Activated T-cell treated with anti-CD3 and anti-CD28 coated beads, Interleukin-2, amount 50 U/mL, for 1 hour (primary cell): ENCODE results near the gene CDH13.

Experiments
- DNase-seq: peaks from one replicate; pipeline ENCODE4 v3.0.0-alpha.2; 2020

The CDH13 gene

DNA sequence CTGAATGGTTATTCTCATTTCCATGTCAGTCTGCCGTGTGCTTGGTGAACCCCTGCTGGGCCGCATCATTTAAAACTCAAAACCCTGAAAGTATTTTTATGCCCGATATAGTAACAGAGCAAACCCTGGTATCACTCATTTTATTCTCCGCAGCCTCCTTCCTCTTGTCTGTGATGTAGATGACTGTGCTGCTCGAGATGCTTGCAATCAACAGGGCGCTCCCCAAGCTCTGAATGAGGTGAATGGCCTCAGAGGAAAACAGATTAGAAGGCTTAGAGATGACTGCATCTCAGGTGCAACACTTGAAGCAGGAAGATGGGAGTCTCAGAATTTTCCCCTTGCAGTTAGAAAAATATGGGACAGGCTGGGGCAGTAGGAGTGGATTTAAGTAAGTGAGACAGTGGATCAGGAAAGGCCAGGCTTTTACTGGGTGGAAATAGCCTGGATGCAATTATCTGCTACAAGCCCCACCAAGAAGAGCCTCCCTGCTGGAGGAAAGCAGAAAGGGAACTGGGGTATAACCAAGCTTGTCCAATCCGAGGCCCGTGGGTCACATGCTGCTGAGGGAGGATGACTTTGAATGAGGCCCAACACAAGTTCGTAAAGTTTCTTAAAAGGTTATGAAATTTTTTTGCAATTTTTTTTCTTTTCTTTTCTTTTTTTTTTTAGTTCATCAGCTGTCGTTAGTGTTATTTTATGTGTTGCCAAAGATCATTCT lies 166.9 kb downstream of the CDH13 start:
- no peak for DNase-seq

- no peak for DNase-seq
These were observed 169.3 kb downstream of the CDH13 start for GRCh38 chr16:82796047-82796446.

GRCh38 chr16:82801361-82801760 lies 174.6 kb downstream of the CDH13 start:
- DNase-seq = no peak

GRCh38 chr16:82805866-82806265 lies 179.1 kb downstream of the CDH13 start:
- DNase-seq = no peak

DNA sequence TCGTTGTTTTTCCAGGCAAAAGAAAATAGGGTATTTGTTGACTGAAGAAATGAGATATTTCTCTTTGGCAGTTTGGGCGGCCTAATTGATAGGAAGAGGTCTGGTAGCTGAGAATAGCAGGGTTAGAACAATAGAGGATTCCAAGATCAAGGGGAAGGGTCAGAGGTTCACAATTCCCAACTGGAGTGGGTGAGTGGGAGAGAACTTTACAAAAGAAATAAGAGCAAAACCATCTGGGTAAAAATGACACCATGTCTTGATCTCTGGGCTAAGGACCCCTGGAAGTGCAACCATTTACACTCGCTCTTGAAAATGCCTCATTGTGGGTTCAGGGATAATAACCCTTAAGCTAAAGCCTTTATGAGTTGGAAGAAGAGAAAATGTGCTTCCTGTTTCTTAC lies 180.5 kb downstream of the CDH13 start:
- DNase-seq = no peak

GRCh38 chr16:82808036-82808435 lies 181.3 kb downstream of the CDH13 start:
- no peak for DNase-seq

- no peak for DNase-seq
These were observed 183.3 kb downstream of the CDH13 start for GRCh38 chr16:82810077-82810476.

- DNase-seq = no peak
These were observed 187.3 kb downstream of the CDH13 start for GRCh38 chr16:82814059-82814458.

DNA sequence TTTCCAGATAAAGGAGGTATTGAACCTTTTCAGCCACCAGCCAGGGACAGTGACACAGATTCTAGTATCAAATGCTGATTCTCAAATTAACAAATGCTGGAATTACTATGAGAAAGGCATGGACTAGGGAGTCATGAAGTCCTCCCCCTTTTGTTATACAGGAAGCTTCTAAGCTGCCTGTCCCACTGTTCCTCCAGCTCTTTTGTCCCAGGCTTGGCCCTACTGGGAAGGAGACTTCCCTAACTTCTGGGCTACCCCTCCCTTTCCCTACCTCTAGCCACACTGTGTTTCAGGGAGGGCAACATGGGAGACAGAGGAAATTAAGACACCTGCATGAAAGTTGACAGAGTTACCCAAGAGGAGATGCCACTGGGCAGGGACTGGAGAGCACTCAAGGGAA lies 192.5 kb downstream of the CDH13 start:
- DNase-seq = no peak

DNA sequence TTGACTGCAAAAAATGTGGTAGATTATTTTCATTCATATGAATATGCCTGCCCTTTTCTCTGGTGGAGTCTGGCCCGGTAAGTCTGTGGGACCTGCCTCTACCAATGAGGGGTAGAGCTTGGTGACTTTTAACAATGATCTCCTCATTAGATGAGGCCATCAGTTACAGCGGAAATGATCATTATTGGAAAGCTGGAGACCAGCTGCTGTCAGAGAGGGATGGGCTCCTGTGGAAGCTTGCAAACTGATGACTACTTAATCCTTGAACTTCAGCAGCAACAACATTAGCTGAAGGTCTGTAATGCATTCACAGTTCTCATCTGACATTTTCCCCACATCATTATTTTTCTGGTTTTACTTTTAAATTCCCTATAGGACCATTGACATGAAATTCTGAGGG lies 194.1 kb downstream of the CDH13 start:
- no peak for DNase-seq

- no peak for DNase-seq
These were observed 197.6 kb downstream of the CDH13 start for GRCh38 chr16:82824408-82824807.

GRCh38 chr16:82829301-82829700 lies 202.5 kb downstream of the CDH13 start:
- DNase-seq = no peak

DNA sequence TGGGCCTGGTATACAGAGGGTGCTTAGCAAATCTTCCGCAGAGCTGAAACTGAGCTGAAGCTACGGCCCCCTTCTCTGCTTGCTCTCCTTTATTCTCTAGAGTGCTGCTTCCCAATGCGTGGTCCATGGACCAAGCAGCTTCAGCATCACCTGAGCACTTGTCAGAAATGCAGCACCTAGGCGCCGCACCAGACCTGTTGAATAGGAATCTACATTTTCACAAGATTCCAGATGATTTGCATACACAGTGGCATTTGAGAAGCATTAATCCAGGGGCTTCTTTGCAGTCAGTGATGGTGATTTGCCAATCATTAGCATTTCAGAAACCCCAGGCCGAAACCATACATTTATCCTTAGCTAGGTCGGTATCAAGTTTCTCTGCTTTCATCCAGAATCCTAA lies 204.2 kb downstream of the CDH13 start:
- DNase-seq = no peak

- no peak for DNase-seq
These were observed 206.1 kb downstream of the CDH13 start for GRCh38 chr16:82832821-82833220.

DNA sequence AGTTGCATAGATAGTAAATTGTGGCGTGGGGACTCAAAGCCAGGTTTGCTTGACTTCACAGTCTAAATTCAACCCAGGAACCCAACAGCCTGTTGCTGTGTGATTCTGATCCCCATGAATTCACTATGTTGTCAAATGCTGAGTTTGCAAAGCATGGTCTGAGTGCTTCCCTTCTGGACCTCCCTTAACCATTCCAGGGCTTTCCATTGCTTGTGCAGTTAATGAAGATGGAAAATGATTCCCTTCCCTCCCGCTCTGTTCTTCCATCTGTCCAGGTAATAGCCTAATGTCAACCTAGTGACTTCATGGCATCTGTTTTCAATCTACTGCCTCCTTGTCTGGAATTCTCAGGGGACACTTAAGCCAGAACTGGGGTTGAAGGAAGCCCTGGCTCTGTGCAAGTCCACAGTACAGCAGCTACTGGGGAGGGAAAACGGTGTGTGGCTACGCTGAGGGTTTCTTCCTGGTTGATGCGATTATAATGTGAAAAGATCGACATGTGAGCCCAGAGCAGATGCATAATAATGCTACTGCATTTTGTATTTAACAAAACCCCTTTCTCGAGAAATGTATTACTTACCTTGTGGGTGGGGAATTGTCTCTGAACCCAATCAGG lies 206.7 kb downstream of the CDH13 start:
- DNase-seq = no peak

DNA sequence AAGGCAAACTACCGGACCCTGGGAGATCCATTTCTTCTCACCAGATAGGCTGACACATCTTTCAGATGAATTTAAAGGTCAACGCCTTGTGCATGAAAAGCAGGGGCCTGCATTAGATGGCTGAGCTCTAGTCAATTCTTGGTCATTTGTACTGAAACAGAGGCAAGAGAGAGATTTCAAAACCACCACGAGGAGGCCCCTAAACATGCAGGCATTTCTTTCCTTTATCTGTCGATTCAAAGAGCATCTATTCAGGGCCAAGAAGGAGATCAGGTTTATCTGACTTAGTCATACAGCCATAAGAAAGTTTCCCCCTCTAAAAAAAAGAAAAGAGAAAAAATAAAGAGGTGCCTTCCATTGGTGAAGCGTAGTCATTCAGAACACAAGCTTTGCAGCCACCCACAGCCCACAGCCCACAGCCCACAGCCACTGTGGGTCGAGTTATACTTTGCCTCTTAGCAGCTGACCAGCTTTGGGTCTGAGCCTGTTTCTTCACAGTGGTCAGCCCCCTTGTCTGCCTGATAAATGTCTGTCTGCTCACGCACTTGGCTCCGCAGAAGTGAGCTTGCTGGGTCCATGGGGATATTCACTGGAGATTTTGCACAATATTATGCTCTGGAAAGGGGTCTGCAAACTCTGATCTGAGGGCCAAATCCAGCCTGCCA lies 207.5 kb downstream of the CDH13 start:
- DNase-seq = no peak

DNA sequence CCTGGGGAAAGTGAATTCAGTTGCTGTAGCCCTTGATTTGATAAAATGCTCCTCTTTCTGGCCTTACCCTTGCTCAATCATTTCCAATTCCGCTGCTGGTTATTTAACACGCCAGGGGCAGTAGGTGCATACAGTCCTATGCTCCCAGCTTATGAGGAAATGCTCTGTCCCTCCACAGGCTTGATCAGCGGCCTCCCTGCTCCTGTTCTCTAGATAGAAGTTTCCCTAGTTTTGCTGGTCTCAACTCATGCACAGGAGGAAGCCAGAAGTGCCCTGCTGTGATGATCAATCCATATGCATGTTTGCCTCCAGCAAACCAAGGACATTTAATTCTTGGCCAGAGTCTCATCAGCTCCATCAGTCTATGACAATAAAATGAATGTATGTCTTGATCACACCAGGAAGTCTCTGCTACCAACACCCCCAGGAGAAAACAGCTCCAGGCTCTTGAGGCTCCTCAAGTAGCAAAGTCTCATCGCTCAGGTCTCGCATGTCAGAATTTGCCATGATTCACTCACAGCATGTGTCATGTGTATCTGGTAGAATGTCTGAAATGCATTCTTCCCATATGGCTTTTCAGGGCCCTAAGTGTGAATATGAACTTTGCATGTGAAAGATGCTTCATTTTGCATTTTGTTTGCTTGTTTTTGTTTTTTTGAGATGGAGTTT lies 208.9 kb downstream of the CDH13 start:
- DNase-seq = no peak

DNA sequence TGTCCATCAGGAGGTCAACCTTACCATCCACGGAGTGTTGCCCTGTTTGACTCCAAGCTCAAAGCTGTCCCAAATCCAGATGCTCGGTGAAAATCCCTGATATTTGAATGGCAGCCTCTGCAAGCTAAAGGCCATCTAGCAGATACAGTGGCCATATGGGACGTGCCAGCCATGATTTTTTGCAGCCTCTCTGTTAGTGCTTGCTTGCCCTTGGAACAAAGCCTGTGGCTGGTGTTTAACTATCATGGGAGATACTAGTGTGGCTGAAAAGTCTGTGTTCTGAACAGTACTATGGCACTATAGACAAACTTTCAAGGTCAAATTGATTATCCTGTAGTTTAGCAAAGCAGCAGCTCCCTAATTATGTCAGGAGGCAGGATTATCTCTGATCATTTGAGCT lies 214.3 kb downstream of the CDH13 start:
- no peak for DNase-seq

- no peak for DNase-seq
These were observed 217.0 kb downstream of the CDH13 start for GRCh38 chr16:82843606-82844271.

DNA sequence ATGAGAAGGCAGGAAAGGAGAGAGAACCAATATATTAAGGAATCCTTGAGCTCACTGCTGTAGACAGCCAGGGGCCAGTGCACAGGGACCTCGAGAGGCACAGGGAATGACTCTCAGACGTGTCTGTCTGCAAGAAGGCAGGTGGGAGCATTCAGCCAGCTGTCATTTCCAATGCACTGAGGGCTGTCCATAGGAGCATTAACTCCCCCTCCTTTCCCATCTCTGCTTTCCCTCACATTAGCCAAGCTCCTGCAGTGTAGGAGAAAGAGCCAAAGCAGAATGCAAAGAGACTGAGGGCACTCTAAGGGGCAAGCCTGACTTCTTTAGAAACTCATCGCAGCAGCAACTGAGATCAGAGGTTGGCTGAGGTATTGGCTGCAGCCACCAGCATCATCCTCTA lies 218.3 kb downstream of the CDH13 start:
- no peak for DNase-seq

- DNase-seq = no peak
These were observed 220.0 kb downstream of the CDH13 start for GRCh38 chr16:82846806-82847205.

DNA sequence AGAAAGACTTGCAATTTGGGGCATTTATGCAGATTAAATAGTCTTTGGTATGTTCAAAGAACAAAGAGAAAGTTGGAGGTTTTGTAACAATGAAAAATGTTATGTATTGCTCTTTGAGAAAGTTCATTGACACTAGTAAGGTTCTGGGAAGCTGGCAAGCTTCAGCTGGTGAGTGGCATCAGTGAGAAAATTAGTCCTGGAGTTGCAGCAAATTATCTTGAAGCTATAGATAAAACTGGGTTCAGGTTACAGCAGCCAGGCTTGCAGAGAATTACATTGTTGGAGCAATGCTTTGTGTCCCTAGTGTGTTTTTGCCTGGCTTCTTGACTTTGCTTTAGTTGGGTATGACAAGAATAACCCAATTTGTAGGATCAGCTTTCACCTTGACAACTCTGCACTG lies 221.2 kb downstream of the CDH13 start:
- no peak for DNase-seq

DNA sequence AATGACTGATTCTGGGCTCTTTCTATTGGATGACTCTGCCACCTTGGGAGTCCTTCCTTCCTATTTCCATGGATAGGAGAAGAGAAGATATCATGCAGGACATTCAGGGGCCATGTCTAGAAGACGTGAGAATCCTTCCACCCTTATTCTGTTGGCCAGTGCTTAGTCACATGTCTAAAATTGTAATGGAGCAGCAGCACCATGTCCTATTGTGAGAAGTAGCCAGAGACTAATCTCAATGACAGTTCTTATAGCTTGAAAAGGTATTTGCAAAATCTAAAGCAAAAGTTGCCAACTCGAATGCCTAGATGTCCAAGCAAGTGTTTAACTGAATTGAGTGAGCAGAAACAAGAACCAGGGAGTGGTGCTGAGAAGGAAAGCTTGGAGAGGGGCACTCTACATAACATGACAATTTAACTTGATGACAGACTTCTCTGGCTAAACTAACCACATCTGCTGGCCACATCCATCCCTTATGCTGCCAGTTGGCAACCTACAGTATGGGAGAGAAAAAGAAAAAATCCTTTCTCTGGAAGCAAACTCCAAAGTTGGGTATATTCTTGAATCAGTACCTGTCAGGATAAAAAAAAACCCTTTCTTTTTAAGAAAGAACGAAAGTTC lies 225.7 kb downstream of the CDH13 start:
- DNase-seq = no peak
